OCI-LY1 (cell line): Measurements from ENCODE around the gene ARFGEF2.

Source experiments
- H2AFZ ChIP-seq: fragments of 200-600 bp; sonication (generic), shearing (Covaris generic); 2 replicates; pipeline ENCODE4 v1.6.0; 2014; ENCODE audit warnings: antibody characterized with exemption, mild to moderate bottlenecking, low read length
- H3F3A ChIP-seq: fragments of 200-600 bp; sonication (generic), shearing (Covaris generic); 2 replicates; pipeline ENCODE4 v1.6.0; 2014; ENCODE audit warnings: mild to moderate bottlenecking, antibody characterized with exemption, low read length, moderate library complexity; ENCODE audit not compliant: insufficient read depth
- H3K27ac ChIP-seq: fragments of 200-600 bp; sonication (generic); 2 replicates; pipeline ENCODE4 v1.5.1; 2014; ENCODE audit warnings: low read length, mixed run types, mild to moderate bottlenecking, low read depth; ENCODE audit not compliant: poor library complexity, severe bottlenecking
- H3K27me3 ChIP-seq: fragments of 200-600 bp; sonication (generic); 2 replicates; pipeline ENCODE4 v1.6.0; 2014; ENCODE audit warnings: antibody characterized with exemption, mild to moderate bottlenecking, low read length, moderate library complexity; ENCODE audit not compliant: insufficient read depth
- H3K36me3 ChIP-seq: fragments of 200-600 bp; sonication (generic); 2 replicates; pipeline ENCODE4 v1.6.1; 2014; ENCODE audit warnings: mild to moderate bottlenecking, antibody characterized with exemption, low read length, moderate library complexity, mixed read lengths; ENCODE audit not compliant: insufficient read depth
- H3K4me1 ChIP-seq: fragments of 200-600 bp; sonication (generic); 2 replicates; pipeline ENCODE4 v1.5.1; 2014; ENCODE audit warnings: mild to moderate bottlenecking, low read length, moderate library complexity; ENCODE audit not compliant: insufficient read depth, severe bottlenecking
- H3K4me2 ChIP-seq: fragments of 200-600 bp; sonication (generic), shearing (Covaris generic); 2 replicates; pipeline ENCODE4 v1.6.1; 2014; ENCODE audit warnings: low read length
- H3K4me3 ChIP-seq: fragments of 200-600 bp; sonication (generic); 2 replicates; pipeline ENCODE4 v1.5.1; 2014; ENCODE audit warnings: low read length, low read depth, mild to moderate bottlenecking, mixed read lengths; ENCODE audit not compliant: poor library complexity, severe bottlenecking
- H3K79me2 ChIP-seq: fragments of 200-600 bp; shearing (Covaris generic); 2 replicates; pipeline ENCODE4 v1.6.1; 2016; ENCODE audit warnings: mixed run types, low read length, mixed read lengths; ENCODE audit not compliant: insufficient read depth
- H3K9ac ChIP-seq: fragments of 200-600 bp; sonication (generic), shearing (Covaris generic); 2 replicates; pipeline ENCODE4 v1.6.1; 2014; ENCODE audit warnings: mild to moderate bottlenecking, low read length, mixed read lengths
- H3K9me2 ChIP-seq: fragments of 200-600 bp; sonication (generic), shearing (Covaris generic); 2 replicates; pipeline ENCODE4 v1.6.1; 2014; ENCODE audit warnings: low read depth, mild to moderate bottlenecking, low read length, mixed read lengths
- H3K9me3 ChIP-seq: fragments of 200-600 bp; shearing (Covaris generic); 2 replicates; pipeline ENCODE4 v1.6.1; 2014; ENCODE audit warnings: low read length, mixed read lengths
- H4K20me1 ChIP-seq: fragments of 200-600 bp; sonication (generic), shearing (Covaris generic); 2 replicates; pipeline ENCODE4 v1.6.0; 2016; ENCODE audit warnings: mild to moderate bottlenecking, low read length; ENCODE audit not compliant: insufficient read depth
- EZH2 ChIP-seq: fragments of 200-600 bp; sonication (generic), shearing (Covaris generic); IDR thresholded peaks from 2 replicates; pipeline ENCODE4 v1.8.0; 2017; ENCODE audit warnings: borderline replicate concordance, mixed run types, mild to moderate bottlenecking, antibody characterized with exemption, low read length, moderate library complexity, mixed read lengths
- TF ChIP-seq, protein P1 (sequence below): fragments of 200-600 bp; sonication (generic), shearing (Covaris generic); IDR thresholded peaks from 2 replicates; pipeline ENCODE4 v1.5.1; 2017; ENCODE audit warnings: mild to moderate bottlenecking, antibody characterized with exemption, low read length, moderate library complexity, mixed read lengths

The ARFGEF2 gene

DNA sequence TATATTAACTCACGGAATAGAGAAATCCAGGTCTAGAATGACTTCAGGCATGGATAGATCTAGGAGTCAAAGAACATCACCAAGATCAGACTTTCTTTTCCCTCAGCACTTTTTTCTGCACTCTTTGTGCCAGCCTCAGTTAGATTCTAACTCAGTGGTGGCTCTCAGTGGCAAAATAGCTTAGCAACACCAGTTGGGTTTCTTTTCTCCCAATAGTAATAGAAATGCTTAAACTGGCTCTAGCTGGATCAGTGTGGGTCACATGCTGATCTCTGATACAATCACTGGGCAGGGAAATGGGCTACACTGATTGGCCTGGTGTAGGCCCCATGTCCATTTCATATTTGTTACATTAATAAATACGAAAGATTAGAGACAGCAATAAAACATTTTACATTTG, 44.2 kb upstream of the ARFGEF2 start:
- H3K4me1 ChIP-seq, result peaks cover 6% of the 10 kb centered on the region
- no peak overlapping the region for H3K9ac ChIP-seq
- H3F3A ChIP-seq, result no peaks in the 10 kb centered on the region
- no peak overlapping the region for H3K4me2 ChIP-seq
- H3K9me2 ChIP-seq, result no peaks in the 10 kb centered on the region
- H3K27me3 ChIP-seq, result no peaks in the 10 kb centered on the region
- H2AFZ ChIP-seq, result no peak overlapping the region
- H3K79me2 ChIP-seq, result no peaks in the 10 kb centered on the region
- no peak overlapping the region for H3K4me3 ChIP-seq
- no peak overlapping the region for H3K27ac ChIP-seq
- H3K36me3 ChIP-seq, result no peaks in the 10 kb centered on the region
- no peaks in the 10 kb centered on the region for H3K9me3 ChIP-seq
- no peaks in the 10 kb centered on the region for H4K20me1 ChIP-seq
- TF ChIP-seq EZH2, result no peak
- TF ChIP-seq, protein P1, sequence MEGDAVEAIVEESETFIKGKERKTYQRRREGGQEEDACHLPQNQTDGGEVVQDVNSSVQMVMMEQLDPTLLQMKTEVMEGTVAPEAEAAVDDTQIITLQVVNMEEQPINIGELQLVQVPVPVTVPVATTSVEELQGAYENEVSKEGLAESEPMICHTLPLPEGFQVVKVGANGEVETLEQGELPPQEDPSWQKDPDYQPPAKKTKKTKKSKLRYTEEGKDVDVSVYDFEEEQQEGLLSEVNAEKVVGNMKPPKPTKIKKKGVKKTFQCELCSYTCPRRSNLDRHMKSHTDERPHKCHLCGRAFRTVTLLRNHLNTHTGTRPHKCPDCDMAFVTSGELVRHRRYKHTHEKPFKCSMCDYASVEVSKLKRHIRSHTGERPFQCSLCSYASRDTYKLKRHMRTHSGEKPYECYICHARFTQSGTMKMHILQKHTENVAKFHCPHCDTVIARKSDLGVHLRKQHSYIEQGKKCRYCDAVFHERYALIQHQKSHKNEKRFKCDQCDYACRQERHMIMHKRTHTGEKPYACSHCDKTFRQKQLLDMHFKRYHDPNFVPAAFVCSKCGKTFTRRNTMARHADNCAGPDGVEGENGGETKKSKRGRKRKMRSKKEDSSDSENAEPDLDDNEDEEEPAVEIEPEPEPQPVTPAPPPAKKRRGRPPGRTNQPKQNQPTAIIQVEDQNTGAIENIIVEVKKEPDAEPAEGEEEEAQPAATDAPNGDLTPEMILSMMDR, result no peak

DNA sequence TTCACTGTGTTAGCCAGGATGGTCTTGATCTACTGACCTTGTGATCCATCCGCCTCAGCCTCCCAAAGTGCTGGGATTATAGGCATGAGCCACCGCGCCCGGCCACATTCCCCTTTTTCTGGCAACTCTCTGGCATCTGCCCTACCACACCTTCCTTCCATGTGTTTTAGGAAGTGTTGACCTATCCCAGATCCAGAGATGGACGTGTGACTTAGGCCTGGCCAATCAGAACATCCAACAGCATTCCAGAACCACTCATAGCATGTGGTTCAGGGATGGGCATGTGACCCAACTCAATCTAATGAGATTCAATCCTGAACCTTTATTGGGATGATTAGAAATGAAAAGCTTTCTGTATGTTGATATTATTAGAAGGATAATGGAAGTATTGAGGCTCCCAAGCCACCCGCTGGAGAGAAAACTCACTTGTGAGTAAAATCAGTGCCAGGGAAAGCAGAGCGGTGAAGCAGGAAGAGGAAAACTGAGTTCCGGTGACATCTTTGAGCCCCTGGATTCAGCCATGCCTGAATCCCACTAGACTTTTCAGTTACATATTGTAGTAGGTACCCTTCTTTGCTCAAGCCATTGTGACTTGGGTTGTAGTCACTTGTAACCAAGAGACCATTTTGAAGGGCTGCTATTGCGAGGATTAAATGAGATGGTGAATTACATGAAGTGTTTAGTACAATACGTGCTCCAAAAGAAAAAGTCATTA, 42.8 kb upstream of the ARFGEF2 start:
- Histone ChIP-seq H3K9me2 (no peaks in the 10 kb centered on the region), H2AFZ (no peak overlapping the region), H3K79me2 (no peaks in the 10 kb centered on the region), H3K9me3 (no peaks in the 10 kb centered on the region), H3K4me3 (no peak overlapping the region), H3K27ac (no peak overlapping the region), H3K27me3 (no peaks in the 10 kb centered on the region), H4K20me1 (no peaks in the 10 kb centered on the region), H3K36me3 (no peaks in the 10 kb centered on the region), H3F3A (no peaks in the 10 kb centered on the region), H3K9ac (no peak overlapping the region), H3K4me2 (no peak overlapping the region), H3K4me1 (no peaks in the 10 kb centered on the region)
- TF ChIP-seq, protein P1, result no peak
- TF ChIP-seq EZH2, result no peak

DNA sequence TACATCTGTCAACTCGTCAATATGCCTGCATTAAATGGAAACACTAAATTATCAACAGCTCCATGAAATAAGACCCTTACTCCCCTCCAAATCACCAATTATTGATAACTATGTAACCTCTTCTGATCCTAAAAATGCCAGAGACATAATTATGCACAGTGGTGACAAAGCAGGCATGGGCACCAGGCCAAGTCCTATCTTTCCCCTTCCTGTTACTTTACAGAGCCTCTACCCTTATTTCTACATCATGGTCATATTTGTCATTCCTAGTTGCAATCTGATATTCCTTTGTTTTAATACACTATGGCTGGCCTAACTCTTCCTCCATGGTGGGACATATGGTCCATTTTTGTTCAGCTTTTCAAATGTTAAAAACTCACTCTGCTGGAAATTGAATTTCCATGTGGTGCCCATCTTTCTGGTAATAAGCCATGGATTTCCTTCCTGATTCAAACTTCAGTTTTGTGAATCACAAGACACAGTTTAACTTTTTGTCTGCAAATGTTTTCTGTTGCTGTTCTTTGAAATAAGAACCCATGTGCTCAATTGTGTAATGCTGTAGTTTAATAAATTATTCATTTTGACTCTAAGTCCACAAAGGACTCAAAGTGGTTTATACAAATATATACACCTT, 41.8 kb upstream of the ARFGEF2 start:
- Histone ChIP-seq H3K9me2 (no peaks in the 10 kb centered on the region), H3K4me3 (no peak overlapping the region), H2AFZ (no peak overlapping the region), H3K9me3 (no peaks in the 10 kb centered on the region), H3F3A (no peaks in the 10 kb centered on the region), H3K36me3 (no peaks in the 10 kb centered on the region), H3K4me2 (no peak overlapping the region), H3K27ac (no peak overlapping the region), H3K4me1 (no peaks in the 10 kb centered on the region), H4K20me1 (no peaks in the 10 kb centered on the region), H3K27me3 (no peaks in the 10 kb centered on the region), H3K9ac (no peak overlapping the region), H3K79me2 (no peaks in the 10 kb centered on the region)
- TF ChIP-seq EZH2, result no peak
- TF ChIP-seq, protein P1, result no peak
